Posterior cingulate gyrus (tissue), 11 donors: ENCODE measurements around the gene PPIE.
A peak's percentile ranks its signal among the peaks of the same experiment; 100 is the strongest.

Experiments used
- DNase-seq, 10 donors: peaks; one replicate each; pipeline versions ENCODE4 v3.0.0 to v3.0.0-alpha.2; 2020 to 2021; ENCODE audit warnings: mixed read lengths in 3 of 10
- intact Hi-C: fragments of 100-400 bp; cut with DNase I; formaldehyde crosslinking; loops from one replicate; pipeline ENCODE4 v1.15.1; 2023

Gene PPIE

DNA sequence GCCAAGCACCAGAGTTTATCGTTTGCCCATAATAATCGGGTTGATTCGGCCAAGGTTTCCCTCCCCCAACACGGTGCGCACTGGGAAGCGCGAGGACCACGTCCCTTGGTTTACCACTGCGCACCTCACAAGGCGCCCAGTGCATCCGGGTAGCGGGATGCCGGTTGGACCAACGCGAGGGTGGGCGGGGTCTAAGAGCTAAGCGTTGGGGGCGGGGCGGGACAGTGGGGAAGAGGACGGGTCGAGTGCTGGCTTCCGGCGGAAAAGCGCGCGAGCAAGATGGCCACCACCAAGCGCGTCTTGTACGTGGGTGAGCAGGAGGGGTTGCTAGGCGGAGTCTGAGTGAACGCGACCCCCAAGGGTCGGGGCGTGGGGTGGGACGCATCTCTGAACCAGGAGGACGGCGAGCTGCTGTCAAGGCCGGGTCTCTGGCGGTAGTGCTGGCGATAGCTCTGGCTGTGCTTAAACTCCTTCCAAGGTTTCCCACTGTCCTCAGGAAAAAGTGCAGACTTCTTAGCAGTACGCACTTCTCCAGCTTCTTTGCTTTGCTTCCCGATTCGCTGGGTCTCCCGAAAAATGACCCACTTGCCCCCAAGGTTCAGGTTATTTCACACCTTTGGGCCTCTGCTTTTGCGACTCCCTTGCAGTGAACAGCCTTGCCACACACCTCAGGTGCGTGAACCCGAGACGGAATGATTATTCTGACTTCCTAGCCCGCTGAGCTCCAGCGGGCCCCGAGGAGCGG, at the start of gene PPIE:
Gene PPIE, plus strand, starts transcription at position 261 of the 745 bp plus-strand sequence. Its CDS starts 19 bp downstream, at position 280.
- intact Hi-C loops, result no loop called here
- peak; percentile 90 to 99 (median 95) for DNase-seq

DNA sequence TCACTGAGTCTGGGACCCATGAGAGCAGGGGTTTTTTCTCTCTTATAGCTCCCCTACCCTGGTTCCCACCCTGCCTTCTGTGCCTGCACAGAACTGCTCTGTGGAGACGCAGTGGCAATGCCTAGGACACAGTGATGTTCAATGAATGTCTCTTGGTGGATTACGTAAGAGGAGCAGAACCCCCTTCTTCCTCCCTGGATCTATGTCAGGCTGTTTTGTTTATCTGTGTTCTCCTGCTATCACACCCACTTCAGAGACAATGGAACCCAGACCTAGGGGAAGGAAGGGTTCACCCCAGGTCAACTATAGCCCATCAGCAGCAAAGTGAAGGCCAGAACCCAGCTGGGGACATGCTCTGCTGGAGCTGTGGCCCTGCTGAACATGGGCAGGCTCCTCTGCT, 49.5 kb upstream of the PPIE start:
- intact Hi-C loops, result no loop called here
- no peak for DNase-seq

DNA sequence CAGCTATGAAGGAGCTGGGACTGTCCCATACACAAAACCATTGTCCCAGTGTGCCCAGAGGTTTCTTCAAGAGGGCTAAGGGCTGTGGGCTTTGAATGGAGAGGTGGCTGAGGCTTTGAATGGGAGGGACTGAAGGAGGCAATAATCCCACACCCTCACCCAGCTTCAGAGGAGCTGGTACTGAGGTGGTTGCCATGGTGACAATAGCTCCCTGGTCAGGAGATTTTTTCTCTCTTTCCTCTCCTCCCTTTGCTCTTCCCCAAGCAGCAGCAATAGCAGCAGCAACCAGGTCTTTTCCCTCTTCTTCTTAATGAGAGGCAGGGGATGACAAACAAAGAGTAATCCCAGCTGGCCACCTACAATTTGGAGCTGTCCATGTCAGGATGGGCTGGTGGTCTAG, 49.0 kb upstream of the PPIE start:
- peak in 5 of 10 donors; percentile 34 to 87 (median 36) for DNase-seq
- intact Hi-C loops, result no loop called here

DNA sequence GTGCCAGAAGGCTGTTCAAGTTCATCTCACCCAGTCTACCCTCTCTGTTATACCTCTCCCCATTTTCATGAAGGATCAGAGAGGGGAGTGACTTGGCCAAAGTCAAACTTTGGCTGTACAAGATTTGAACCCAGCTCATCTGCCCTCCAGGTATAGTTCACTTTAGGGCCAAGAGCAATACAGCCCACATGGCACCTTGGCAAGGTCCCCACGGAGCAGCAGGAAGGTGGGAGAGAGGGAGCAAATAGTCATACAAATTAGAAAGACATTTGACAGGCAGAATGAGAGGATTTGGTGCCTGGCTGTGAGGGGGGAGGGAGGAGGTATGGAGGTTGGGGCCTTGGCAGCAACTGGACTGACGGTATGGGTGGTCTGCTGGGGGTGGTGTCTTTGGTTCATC, 48.5 kb upstream of the PPIE start:
- no peak for DNase-seq
- intact Hi-C loops, result no loop called here

DNA sequence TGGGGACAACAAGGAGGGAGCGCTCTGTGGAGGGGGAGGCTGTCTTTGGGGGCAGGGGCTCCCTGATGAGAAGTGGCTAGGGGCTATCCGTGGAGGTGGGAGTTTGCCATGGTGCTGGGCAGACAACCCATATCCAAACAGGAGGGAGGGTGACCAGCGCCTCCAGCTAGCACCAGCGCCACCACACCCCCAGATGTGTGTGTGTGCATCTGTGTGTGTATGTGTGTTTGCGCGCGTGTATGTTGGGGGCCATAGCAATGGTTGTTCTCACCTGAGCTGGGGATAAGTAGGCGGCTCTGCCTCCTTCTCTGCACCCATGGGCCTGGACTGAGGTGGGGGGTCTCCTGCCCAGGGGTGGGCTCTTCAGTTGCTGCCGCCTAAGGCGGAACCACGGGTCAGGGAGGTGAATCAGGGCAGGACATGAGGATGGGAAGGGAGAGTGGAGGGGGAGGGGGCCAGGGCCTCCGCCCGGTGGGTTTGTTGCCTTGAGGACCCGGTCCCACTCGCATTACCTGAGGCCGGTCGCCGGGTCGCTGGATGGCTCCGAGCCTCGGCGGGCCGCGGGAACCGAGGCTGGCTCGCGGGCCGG, 47.8 kb upstream of the PPIE start:
- DNase-seq, result peak in 2 of 10 donors; percentile 21 to 84
- intact Hi-C loops, result no loop called here

DNA sequence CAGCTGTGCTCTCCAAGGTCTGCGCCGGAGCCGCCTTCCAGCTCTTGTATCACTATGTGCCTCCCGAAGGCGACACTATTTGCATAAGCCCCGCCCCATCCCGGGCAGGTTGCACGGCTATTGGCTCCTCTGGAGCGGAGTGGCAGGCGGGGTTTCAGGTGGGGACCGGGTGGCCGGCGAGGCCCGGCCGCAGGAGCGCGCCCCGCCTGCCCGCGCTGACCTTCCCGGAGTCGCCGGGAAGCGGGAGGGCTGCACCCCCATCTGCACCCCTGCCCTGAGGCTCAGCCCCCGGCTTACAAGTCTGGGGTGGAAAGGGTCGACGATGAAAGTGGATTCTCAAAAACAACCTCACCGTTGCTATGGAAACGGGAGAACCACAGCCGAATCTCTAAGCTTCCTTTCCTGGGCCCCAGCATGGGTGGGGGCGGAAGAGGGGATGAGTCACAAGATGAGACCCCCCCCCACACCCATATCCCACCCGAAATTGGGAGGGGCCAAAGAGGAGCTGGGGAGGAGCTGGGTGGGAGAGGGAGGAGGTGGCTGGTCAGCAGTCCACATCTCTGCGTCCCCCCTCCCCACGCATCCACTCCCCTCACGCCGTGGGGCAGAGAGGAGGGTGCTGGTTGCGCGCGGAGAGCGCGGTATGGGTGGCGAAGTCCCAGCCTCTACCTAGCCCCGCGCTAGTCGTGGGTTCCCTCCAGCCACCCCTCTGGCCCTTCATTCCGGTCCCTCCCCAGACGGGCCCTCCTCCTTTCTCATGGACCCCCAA, 47.1 kb upstream of the PPIE start, which contains the start of gene HPCAL4:
Gene HPCAL4, minus strand, starts transcription at position 51 of the 769 bp plus-strand sequence. CDS start 6,830 bp downstream, outside the sequence.
- DNase-seq, result peak; percentile 76 to 99 (median 95)
- intact Hi-C loops, result no loop called here

DNA sequence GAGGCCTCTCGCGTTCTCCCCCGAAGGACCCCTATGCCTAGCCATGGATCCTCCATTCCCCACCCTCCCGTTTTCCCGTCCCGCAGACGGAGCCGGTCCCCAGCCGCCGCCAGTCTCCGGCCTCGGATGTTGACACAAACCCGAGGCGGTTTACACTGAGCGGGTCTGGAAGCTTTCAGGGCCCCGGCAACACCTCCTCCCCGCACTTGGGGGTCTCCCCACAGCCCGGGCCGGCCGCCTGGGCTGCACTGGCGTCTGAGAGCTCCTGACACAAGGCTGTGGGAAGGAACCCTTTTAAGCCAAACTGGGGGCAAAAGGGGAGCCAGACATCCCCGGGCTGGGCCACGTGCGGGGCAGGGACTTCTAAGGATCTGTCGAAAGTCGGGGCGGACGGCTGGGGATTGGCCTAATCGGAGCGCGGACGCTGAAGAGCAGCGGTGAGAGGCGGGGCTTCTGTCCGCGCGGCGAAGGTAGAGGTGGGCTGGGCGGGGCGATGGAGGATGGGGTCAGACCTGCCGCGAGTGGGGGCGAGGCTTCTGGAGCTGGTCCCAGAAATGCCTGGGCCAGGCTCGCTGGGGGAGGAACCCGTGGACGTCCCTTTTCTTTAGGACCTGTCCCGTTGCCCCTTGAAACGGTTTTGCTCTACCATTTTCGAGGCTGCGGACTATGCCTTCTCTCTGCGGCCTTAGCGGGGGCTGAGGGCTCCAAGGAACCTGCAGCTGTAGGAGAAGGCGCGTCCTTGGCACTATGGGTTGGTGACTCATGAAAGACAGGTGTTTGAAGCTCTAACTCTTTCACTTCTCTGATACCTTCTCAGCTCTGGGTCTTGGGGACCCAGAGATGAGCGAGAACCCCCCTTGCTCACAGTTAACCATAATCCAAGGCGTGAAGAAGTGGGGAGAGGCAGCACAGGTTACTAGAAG, 46.3 kb upstream of the PPIE start:
- DNase-seq, result peak in 7 of 10 donors; percentile 15 to 90 (median 58)
- intact Hi-C loops, result no loop called here

DNA sequence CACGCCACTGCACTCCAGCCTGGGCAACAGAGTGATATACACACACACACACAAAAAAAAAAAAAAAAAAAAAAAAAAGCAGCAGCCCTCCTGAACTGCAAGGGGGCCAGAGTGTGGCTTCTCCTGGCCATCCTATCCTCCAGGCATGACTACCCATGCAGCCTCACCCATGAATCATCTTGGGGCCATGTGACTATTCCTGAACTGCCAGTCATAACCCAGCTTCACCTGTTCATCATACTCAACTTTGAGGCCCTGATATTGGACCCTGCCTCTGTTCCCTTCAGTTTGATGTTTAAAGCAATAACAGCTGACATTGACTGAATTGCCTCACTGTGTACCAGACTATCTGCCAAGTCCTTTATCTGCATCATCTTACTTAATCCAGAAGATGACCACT, 44.7 kb upstream of the PPIE start:
- intact Hi-C loops, result no loop called here
- no peak for DNase-seq

DNA sequence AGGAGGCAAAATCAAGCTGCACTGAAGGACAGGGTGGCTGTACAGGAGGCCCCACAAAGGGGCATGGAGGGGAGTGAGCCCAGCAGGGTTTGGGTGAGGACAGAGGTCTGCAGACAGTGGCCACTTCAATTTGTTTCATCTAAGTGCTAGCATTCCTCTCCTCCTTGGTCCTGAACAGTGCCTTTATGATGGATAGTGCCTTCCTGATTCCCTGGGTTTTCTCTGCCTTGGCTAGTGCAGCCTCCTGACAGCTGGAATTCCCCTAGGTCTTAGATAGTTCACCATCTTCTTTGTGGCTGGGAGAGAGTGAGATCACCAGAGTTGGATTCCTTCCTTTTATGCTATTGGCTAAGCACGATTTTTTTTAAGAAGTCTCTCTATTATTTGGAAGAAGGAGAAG, 43.7 kb upstream of the PPIE start:
- no peak for DNase-seq
- intact Hi-C loops, result no loop called here

DNA sequence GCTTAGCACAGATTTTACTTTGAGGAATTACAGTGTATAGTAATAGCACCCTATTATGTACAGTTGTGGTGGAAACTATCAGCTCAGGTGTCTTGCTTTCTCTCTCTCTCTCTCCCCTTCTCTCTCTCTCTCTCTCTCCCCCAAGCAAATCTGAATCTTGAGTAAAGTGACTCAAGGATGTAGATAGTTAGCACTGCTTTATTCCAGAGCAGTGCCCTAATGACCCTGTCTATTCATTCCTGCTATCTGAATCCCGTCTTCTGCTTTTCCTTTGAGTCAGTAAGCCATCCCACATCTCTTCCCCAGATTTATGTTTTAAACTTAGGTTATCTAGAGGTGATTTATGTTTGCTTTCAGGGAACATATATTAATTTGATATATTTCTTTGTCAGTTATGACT, 42.2 kb upstream of the PPIE start:
- intact Hi-C loops, result no loop called here
- DNase-seq, result no peak

DNA sequence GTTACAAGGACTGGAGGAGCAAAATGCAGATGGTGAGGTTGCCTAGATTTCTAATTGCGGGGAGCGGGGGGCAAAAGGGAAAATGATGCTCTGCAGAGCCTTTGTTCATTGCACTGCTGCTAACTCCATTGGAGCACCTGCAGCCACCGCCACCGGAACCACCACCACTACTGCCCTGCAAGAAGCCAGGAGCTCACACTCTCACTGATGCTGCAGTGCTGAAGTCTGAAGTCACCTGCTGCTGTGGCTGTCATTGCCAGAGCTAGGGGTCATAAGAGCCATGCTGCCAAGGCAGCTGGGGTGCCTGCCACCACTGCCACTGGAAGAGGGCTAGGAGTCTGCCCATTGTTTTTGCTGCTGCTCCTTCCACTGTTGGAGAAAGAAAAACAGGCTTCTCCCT, 40.1 kb upstream of the PPIE start:
- no peak for DNase-seq
- intact Hi-C loops, result no loop called here

DNA sequence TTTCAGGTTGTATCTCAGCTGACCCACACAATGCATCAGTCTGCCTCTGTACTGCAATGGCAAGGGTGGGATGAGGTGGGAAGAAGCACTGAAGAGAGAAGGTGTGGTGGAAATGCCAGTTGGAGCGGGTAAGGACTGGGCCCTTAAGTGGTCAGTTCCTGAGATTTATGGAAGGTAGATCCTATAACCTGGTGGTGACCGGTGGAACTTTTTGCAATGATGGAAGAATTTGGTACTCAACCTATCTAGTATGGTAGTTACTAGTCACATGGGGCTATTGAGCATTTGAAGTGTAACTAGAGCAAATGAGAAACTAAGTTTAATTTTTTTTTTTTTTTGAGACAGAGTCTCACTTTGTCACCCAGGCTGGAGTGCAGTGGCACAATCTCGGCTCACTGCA, 39.3 kb upstream of the PPIE start:
- DNase-seq, result no peak
- intact Hi-C loops, result no loop called here

DNA sequence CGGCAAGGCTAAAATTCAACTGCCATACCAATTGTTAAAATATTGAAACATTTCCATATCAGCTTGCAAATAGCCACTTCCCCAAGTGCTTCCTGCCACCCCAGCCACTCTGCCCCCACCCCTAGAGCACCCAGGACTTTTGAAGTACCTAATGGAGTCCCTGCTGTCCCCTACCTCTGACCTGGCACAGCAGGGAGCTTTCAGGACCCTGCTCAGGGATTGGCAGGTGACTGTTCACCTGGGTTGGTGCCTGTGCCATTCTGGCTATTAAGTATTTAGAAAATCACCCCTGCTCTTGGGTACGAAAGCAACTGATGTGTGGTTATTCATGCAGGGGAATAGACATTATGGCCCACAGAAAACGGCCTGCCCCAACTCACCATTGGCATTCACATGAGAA, 38.3 kb upstream of the PPIE start:
- intact Hi-C loops, result no loop called here
- no peak for DNase-seq

DNA sequence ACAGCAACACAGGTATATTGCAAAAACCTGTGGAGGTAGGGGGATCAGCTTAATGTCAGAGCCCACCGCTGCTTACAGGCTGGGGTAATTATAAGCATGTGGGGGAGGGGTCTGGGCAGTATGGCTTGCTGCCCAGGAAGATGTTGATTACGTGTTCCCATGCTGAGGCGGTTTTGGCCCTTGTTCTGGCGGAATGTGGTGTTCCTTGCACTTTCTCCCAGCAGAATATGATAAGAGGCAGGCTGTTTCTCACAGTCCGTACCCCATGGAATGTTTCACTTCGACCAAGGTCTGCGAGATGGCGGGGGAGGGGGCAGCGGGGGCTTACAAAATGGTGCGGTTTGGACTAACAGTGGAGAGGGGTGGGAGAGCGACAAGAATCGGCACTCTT, 37.6 kb upstream of the PPIE start:
- peak in 2 of 10 donors; percentile 31 to 78 for DNase-seq
- intact Hi-C loops, result no loop called here

DNA sequence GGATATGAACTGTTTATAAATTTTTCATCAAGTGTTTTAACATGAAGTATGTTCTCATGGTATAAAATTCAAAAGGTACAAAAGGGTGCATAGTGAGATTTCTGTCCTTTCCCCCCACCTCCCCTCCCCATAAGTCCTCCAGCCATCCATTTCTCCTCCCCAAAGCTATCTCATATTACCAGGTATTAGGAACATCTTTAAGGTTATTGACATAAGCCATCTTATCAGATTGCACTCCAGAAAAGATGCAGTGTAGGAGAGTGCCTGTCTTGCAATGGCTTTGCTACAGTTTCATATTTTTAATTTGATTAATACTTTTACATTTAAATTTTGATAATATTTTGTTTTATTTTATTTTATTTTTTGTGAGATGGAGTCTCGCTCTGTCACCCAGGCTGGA, 33.9 kb upstream of the PPIE start:
- intact Hi-C loops, result no loop called here
- no peak for DNase-seq

DNA sequence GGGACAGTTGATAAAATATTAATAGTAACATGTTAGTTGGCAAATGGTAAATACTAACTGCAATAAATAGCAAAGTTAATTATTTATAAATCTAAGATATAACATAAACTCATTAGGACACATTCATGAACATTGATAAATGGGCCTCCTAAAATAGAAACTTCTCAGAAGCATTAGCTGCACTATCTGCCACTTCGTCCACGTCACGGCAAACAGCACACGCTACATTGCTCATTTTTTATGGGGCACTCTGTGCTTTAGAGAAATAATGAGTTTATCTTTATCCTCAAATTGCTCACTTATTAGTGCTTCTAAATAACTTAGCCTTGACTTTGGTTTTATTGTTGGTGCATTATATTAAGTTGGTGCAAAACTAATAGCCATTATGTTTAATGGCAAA, 31.2 kb upstream of the PPIE start:
- DNase-seq, result no peak
- intact Hi-C loops, result no loop called here

DNA sequence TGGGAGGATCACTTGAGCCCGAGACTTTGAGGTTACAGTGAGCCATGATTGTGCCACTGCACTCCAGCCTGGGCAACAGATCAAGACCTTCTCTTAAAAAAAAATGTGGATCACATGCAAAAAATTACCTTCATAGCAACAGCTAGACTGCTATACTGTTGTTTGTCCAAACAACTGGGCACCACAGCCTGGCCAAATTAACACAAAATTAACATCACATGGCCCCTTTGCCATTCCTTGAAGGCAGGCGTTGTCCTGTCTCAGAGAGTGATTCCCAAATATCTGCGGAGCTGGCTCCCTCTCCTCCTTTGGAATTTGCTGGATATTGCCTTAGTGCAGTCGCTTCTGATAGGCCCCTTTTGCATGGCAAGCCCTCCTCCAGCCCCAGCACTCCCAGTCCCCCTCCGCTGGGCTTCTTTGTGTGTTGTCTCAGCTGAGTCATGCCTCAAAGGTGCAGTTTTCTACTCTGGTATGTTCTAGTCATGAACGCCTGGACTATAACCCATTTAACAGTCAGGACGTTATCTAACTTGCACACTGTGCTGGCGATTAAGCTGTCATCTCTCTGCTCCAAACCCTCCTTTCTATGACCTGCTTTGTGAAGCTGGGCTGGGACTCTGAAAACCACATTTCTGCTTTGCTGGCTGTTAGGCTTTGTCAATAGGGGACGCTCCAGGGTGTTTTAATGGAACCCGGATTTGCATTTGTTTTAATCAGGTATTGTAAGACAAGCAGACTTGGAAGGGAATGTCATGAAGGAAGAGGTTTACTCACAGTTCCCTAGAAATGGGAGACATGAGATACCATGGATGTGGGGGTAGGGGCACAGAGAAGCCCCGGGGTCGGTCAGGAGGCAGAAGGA, 27.3 kb upstream of the PPIE start:
- intact Hi-C loops, result no loop called here
- no peak for DNase-seq

DNA sequence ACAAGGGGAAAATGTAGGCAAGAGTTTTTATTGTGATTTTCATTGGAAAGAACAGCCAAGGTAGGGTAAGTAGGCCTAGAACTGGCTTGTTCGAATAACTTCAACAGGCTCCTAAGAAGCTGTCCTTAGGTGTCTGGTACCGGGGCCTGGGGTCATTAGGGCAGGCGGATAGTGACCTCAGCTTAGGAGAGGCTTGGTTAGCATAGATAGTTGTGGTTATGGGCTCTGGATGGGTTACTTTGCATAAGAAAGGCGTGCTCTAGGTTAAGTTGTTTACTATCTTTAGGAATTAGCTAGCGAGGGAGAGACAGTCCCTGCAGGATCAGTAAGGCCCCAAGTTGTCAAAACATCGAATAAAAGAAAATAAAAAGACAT, 26.7 kb upstream of the PPIE start:
- intact Hi-C loops, result no loop called here
- no peak for DNase-seq

DNA sequence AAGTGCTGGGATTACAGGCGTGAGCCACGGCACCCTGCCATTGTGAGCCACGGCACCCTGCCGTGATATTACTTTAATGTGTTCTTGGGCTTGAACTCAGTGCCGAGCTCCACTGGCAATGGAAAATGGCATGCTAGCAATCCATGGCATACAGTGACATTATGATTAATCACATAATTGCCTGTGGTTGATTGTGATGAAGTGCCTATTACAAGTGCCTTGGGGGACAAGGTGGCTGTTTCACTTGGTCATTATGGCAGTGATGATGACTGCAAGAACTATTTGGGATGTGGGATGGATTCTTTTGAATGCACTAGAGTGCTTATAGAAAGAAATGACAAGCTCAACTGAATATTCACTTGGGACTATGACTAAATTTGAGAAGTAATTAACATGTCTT, 25.1 kb upstream of the PPIE start:
- intact Hi-C loops, result no loop called here
- DNase-seq, result no peak

DNA sequence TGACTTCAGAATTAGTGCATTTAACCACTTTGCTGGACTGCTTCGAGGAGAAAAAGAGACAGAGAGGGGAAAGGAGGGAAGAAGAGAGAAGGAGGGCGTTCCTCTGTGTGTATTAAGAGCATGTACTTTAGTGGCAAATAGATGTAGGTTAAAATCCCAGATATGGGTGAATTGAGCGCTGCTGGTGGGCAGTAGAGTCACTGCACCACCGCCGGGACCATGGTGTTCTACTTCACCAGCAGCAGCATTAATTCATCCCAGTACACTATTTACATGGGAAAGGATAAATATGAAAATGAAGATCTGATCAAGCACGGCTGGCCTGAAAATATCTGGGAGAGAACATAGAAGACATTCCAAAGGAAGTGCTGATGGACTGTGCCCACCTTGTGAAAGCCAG, 20.9 kb upstream of the PPIE start:
- no peak for DNase-seq
- intact Hi-C loops, result no loop called here
